OCI-LY3 (cell line): ENCODE data around the gene HACD1.

Source experiments
- H2AFZ ChIP-seq: fragments of 200-600, 300-600 bp; shearing (Covaris generic); 2 replicates; pipeline ENCODE4 v1.6.0; 2014; ENCODE audit warnings: antibody characterized with exemption, low read depth, low read length
- H3K27ac ChIP-seq: fragments of 200-600, 300-600 bp; sonication (generic); 2 replicates; pipeline ENCODE4 v1.5.1; 2014; ENCODE audit warnings: mild to moderate bottlenecking, low read length, moderate library complexity, mixed read lengths
- H3K27me3 ChIP-seq: fragments of 200-600, 300-600 bp; sonication (generic); 2 replicates; pipeline ENCODE4 v1.6.1; 2014; ENCODE audit warnings: low read depth, low read length, mixed read lengths
- H3K36me3 ChIP-seq: fragments of 200-600, 300-600 bp; sonication (generic); replicated peaks from 2 replicates; pipeline ENCODE3; 2014; ENCODE audit warnings: low read depth, low read length, mixed read lengths
- H3K4me1 ChIP-seq: fragments of 300-600, 200-600 bp; sonication (generic); 2 replicates; pipeline ENCODE4 v1.6.1; 2014; ENCODE audit warnings: low read length, mixed read lengths
- H3K4me2 ChIP-seq: fragments of 200-600, 300-600 bp; sonication (generic); 2 replicates; pipeline ENCODE4 v1.6.1; 2014; ENCODE audit warnings: low read length, mixed read lengths
- H3K4me3 ChIP-seq: fragments of 300-600, 200-600 bp; sonication (generic); 2 replicates; pipeline ENCODE4 v1.5.1; 2014; ENCODE audit warnings: antibody characterized with exemption, mild to moderate bottlenecking, low read length, moderate library complexity
- H3K79me2 ChIP-seq: fragments of 300-600, 200-600 bp; shearing (Covaris generic); 2 replicates; pipeline ENCODE4 v1.6.1; 2014; ENCODE audit warnings: mild to moderate bottlenecking, low read length, mixed read lengths
- H3K9ac ChIP-seq: fragments of 300-600, 200-600 bp; shearing (Covaris generic); 2 replicates; pipeline ENCODE4 v1.6.0; 2014; ENCODE audit warnings: mild to moderate bottlenecking, low read length, moderate library complexity
- H3K9me3 ChIP-seq: fragments of 200-600, 300-600 bp; shearing (Covaris generic); 2 replicates; pipeline ENCODE4 v1.6.1; 2014; ENCODE audit warnings: low read length, mixed read lengths; ENCODE audit not compliant: insufficient read depth
- H4K20me1 ChIP-seq: fragments of 200-600, 300-600 bp; sonication (generic); 2 replicates; pipeline ENCODE4 v1.6.1; 2016; ENCODE audit warnings: low read length, mixed read lengths; ENCODE audit not compliant: insufficient read depth
- CTCF ChIP-seq: fragments of 200-600, 300-600 bp; sonication (generic); IDR thresholded peaks from 2 replicates; pipeline ENCODE4 v1.5.1; 2014; ENCODE audit warnings: antibody characterized with exemption, low read length, low read depth
- EZH2phosphoT487 ChIP-seq: fragments of 200-600 bp; shearing (Covaris generic); IDR thresholded peaks from 2 replicates; pipeline ENCODE4 v1.6.1; 2018; ENCODE audit warnings: antibody characterized with exemption, mixed run types, low read depth

The HACD1 gene

GRCh38 chr10:17564911-17565310 lies 52.3 kb downstream of the HACD1 start:
- Histone ChIP-seq H3K27ac (no peak overlapping the region), H3K9me3 (no peaks in the 10 kb centered on the region), H3K27me3 (peaks cover 3% of the 10 kb centered on the region; the same call in 1 of the 2 replicates), H3K4me2 (no peak overlapping the region), H3K36me3 (no peaks in the 10 kb centered on the region), H3K9ac (no peak overlapping the region), H3K79me2 (no peaks in the 10 kb centered on the region), H3K4me3 (no peak overlapping the region), H4K20me1 (no peaks in the 10 kb centered on the region), H2AFZ (no peak overlapping the region), H3K4me1 (peaks cover 10% of the 10 kb centered on the region)
- TF ChIP-seq EZH2phosphoT487: no peak

- H3K9me3 ChIP-seq: no peaks in the 10 kb centered on the region
- TF ChIP-seq CTCF (no peak), EZH2phosphoT487 (no peak)
- no peak overlapping the region for H3K9ac ChIP-seq
- peaks cover 3% of the 10 kb centered on the region; the same call in 1 of the 2 replicates for H3K27me3 ChIP-seq
- no peaks in the 10 kb centered on the region for H4K20me1 ChIP-seq
- no peak overlapping the region for H3K27ac ChIP-seq
- peaks cover 21% of the 10 kb centered on the region for H3K4me1 ChIP-seq
- H3K36me3 ChIP-seq: no peaks in the 10 kb centered on the region
- no peak overlapping the region for H2AFZ ChIP-seq
- H3K4me3 ChIP-seq: no peak overlapping the region
- H3K4me2 ChIP-seq: peak overlapping the region; percentile 39; the same call in 1 of the 2 replicates
- H3K79me2 ChIP-seq: no peaks in the 10 kb centered on the region
Measured at GRCh38 chr10:17563452-17563851, 53.7 kb downstream of the HACD1 start.

- H3K4me3 ChIP-seq: no peak overlapping the region
- H3K4me2 ChIP-seq: no peak overlapping the region
- no peak overlapping the region for H3K27ac ChIP-seq
- H3K36me3 ChIP-seq: no peaks in the 10 kb centered on the region
- H3K27me3 ChIP-seq: peaks cover 3% of the 10 kb centered on the region; the same call in 1 of the 2 replicates
- TF ChIP-seq CTCF: no peak
- TF ChIP-seq EZH2phosphoT487: no peak
- H3K79me2 ChIP-seq: no peaks in the 10 kb centered on the region
- no peak overlapping the region for H2AFZ ChIP-seq
- H3K4me1 ChIP-seq: peaks cover 21% of the 10 kb centered on the region
- H3K9me3 ChIP-seq: no peaks in the 10 kb centered on the region
- no peaks in the 10 kb centered on the region for H4K20me1 ChIP-seq
- H3K9ac ChIP-seq: no peak overlapping the region
Measured at GRCh38 chr10:17562614-17563013, 54.6 kb downstream of the HACD1 start.

GRCh38 chr10:17561111-17561510 lies 56.1 kb downstream of the HACD1 start:
- Histone ChIP-seq H3K4me1 (peaks cover 21% of the 10 kb centered on the region), H3K36me3 (no peaks in the 10 kb centered on the region), H4K20me1 (no peaks in the 10 kb centered on the region), H2AFZ (no peak overlapping the region), H3K79me2 (no peaks in the 10 kb centered on the region), H3K9me3 (no peaks in the 10 kb centered on the region), H3K27ac (no peak overlapping the region), H3K4me2 (no peak overlapping the region), H3K4me3 (no peak overlapping the region), H3K9ac (no peak overlapping the region), H3K27me3 (peaks cover 9% of the 10 kb centered on the region)
- no peak for TF ChIP-seq EZH2phosphoT487
- TF ChIP-seq CTCF: no peak

GRCh38 chr10:17557459-17557858 lies 59.7 kb downstream of the HACD1 start:
- Histone ChIP-seq H3K27me3 (peaks cover 6% of the 10 kb centered on the region; the same call in 1 of the 2 replicates), H3K4me3 (no peak overlapping the region), H4K20me1 (no peaks in the 10 kb centered on the region), H3K4me2 (no peak overlapping the region), H3K36me3 (no peaks in the 10 kb centered on the region), H3K9ac (no peak overlapping the region), H3K4me1 (peaks cover 11% of the 10 kb centered on the region), H3K27ac (no peak overlapping the region), H3K79me2 (no peaks in the 10 kb centered on the region), H2AFZ (no peak overlapping the region), H3K9me3 (no peaks in the 10 kb centered on the region)
- no peak for TF ChIP-seq EZH2phosphoT487
- no peak for TF ChIP-seq CTCF
